H1 (cell line): ENCODE data around the gene ARSK. TPM values are rescaled to one million over a fixed set of nuclear protein-coding genes. Genes with fewer than 3 reads are reported as not detected.

Experiments
- CHD7 ChIP-seq: fragments of 300-600 bp; sonication (generic); IDR thresholded peaks from 2 replicates; pipeline ENCODE4 v1.7.1; 2012; ENCODE audit warnings: low read length, moderate library complexity, mild to moderate bottlenecking, inconsistent platforms; ENCODE audit not compliant: insufficient replicate concordance
- RAD21 ChIP-seq, 2 experiments: IDR thresholded peaks in 1 of 2; conservative IDR thresholded peaks in 1 of 2; 2 replicates each; pipeline ENCODE4 v1.6.1; 2011; ENCODE audit warnings: low read depth in 2 of 2, low read length in 2 of 2, improper control_type of control experiment in 1 of 2, inconsistent platforms in 1 of 2, mild to moderate bottlenecking in 1 of 2, moderate library complexity in 1 of 2
- polyA plus RNA-seq, 7 experiments: library from polyadenylated mRNA; depleted of rRNA in 3 of 7; stranded (reverse) in 5 of 7; unstranded in 2 of 7; fragments of >200 nt in 5 of 7; fragments of 200-250 nt in 2 of 7; gene quantifications; 1 replicate in 5 of 7; 2 replicates in 1 of 7; 4 replicates in 1 of 7; pipeline versions ENCODE4 v1.2.1 to v1.2.3, GENCODE V29; 2011 to 2013; ENCODE audit warnings: missing spikeins in 2 of 7, mixed read lengths in 2 of 7
- total RNA-seq: library from RNA; stranded (reverse); fragmentation: NEBNext Ultra II Directional; extraction: Animal tissue kit (Norgen Biotek cat#: 25700); gene quantifications from 2 replicates; pipeline ENCODE4 v1.2.1, GENCODE V29; 2021

ARSK gene
- total and polyA plus RNA-seq, 2 of the 8 experiments (the other 6 are each of a cell fraction or from before 2014, with no cell fraction given), result 8.4 to 14.1 TPM

GRCh38 chr5:95644351-95645042, 89.6 kb downstream of the ARSK start (continued):
- TF ChIP-seq CHD7 (no peak), RAD21 (IDR thresholded peaks at IDR 0.05 in 1 of 2, conservative IDR thresholded peaks at IDR 0.05 in 1 of 2; ENCODE audit: low read depth in 2 of 2, low read length in 2 of 2) (peak; percentile 85 to 88)
